Activated CD4-positive, alpha-beta T cell treated with anti-CD3 and anti-CD28 coated beads, Interleukin-2, amount 10 ng/mL, durations not matched to agents 24 days and 14 days (primary cell): Measurements from ENCODE around the gene RFFL. TPM values are rescaled to one million over a fixed set of nuclear protein-coding genes. Genes with fewer than 3 reads are reported as not detected.
A peak's percentile ranks its signal among the peaks of the same experiment; 100 is the strongest.
"Not testable (repeated sequence)": the region's sequence is repeated elsewhere in the genome, so short reads cannot be mapped to it uniquely, and the experiment has no call there.

Experiments
- DNase-seq: peaks from one replicate; pipeline ENCODE4 v3.0.0; 2022
- H3K27ac Mint-ChIP-seq: one replicate; pipeline ENCODE4 v1.8.0; 2022; ENCODE audit warnings: mild to moderate bottlenecking, mixed read lengths
- H3K27me3 Mint-ChIP-seq: one replicate; pipeline ENCODE4 v1.8.0; 2022; ENCODE audit warnings: mixed read lengths
- H3K36me3 Mint-ChIP-seq: one replicate; pipeline ENCODE4 v1.8.0; 2022; ENCODE audit warnings: low read depth, mild to moderate bottlenecking, mixed read lengths
- H3K4me1 Mint-ChIP-seq: one replicate; pipeline ENCODE4 v1.8.0; 2021; ENCODE audit warnings: mixed read lengths
- H3K4me3 Mint-ChIP-seq: one replicate; pipeline ENCODE4 v1.8.0; 2022; ENCODE audit warnings: mild to moderate bottlenecking, moderate library complexity, mixed read lengths
- H3K9me3 Mint-ChIP-seq: one replicate; pipeline ENCODE4 v1.8.0; 2021; ENCODE audit warnings: mixed read lengths
- intact Hi-C: fragments of 100-400 bp; cut with micrococcal nuclease; formaldehyde crosslinking; loops from one replicate; pipeline ENCODE4 v1.15.1; 2023
- total RNA-seq: library from RNA; stranded (reverse); gene quantifications from 2 replicates; pipeline ENCODE4 v1.2.3, GENCODE V29; 2022

Gene RFFL
- total RNA-seq, 1 donor from 2014 or later = 23.5 TPM

GRCh38 chr17:35000965-35001364 lies 62.5 kb downstream of the RFFL start:
- H3K27me3 Mint-ChIP-seq, intact Hi-C loops, H3K27ac Mint-ChIP-seq, H3K4me3 Mint-ChIP-seq, H3K4me1 Mint-ChIP-seq, DNase-seq, H3K9me3 Mint-ChIP-seq: not testable (repeated sequence)
- peaks cover 56% of the 10 kb centered on the region for H3K36me3 Mint-ChIP-seq

- Mint-ChIP-seq H3K36me3 (peaks cover 62% of the 10 kb centered on the region), H3K27ac (no peak overlapping the region), H3K27me3 (no peaks in the 10 kb centered on the region), H3K9me3 (no peaks in the 10 kb centered on the region), H3K4me3 (no peak overlapping the region), H3K4me1 (peaks cover 4% of the 10 kb centered on the region)
- intact Hi-C loops = loop anchor here (2.0 kb wide), 1 partner anchor 63 kb away; the partner anchor contains the start of gene RFFL
- no peak for DNase-seq
Observed at GRCh38 chr17:34999456-34999855, 64.1 kb downstream of the RFFL start.

GRCh38 chr17:34998205-34998604 lies 65.3 kb downstream of the RFFL start:
- Mint-ChIP-seq H3K9me3 (no peaks in the 10 kb centered on the region), H3K27ac (peak overlapping the region; percentile 58), H3K27me3 (no peaks in the 10 kb centered on the region), H3K4me1 (peaks cover 4% of the 10 kb centered on the region), H3K36me3 (peaks cover 63% of the 10 kb centered on the region), H3K4me3 (no peak overlapping the region)
- DNase-seq = peak; percentile 95
- intact Hi-C loops = loop anchor here (1.0 to 2.0 kb wide), 3 partner anchors 65 to 121 kb away; partner anchors contain the start of genes RAD51D and RFFL

GRCh38 chr17:34997355-34997862 lies 66.1 kb downstream of the RFFL start:
- peaks cover 62% of the 10 kb centered on the region for H3K36me3 Mint-ChIP-seq
- intact Hi-C loops = no loop called here
- no peaks in the 10 kb centered on the region for H3K9me3 Mint-ChIP-seq
- no peaks in the 10 kb centered on the region for H3K27me3 Mint-ChIP-seq
- no peak for DNase-seq
- H3K27ac Mint-ChIP-seq = no peak overlapping the region
- H3K4me1 Mint-ChIP-seq = peaks cover 7% of the 10 kb centered on the region
- H3K4me3 Mint-ChIP-seq = no peak overlapping the region

GRCh38 chr17:34996422-34997285 lies 66.9 kb downstream of the RFFL start:
- no peaks in the 10 kb centered on the region for H3K9me3 Mint-ChIP-seq
- H3K27me3 Mint-ChIP-seq = no peaks in the 10 kb centered on the region
- no peak overlapping the region for H3K4me3 Mint-ChIP-seq
- intact Hi-C loops = no loop called here
- peaks cover 7% of the 10 kb centered on the region for H3K4me1 Mint-ChIP-seq
- peaks cover 64% of the 10 kb centered on the region for H3K36me3 Mint-ChIP-seq
- no peak overlapping the region for H3K27ac Mint-ChIP-seq
- no peak for DNase-seq

GRCh38 chr17:34993031-34993430 lies 70.5 kb downstream of the RFFL start:
- Mint-ChIP-seq H3K27ac (no peak overlapping the region), H3K36me3 (peaks cover 70% of the 10 kb centered on the region)

GRCh38 chr17:34991606-34992005 lies 71.9 kb downstream of the RFFL start:
- DNase-seq = no peak
- intact Hi-C loops = no loop called here
- peaks cover 70% of the 10 kb centered on the region for H3K36me3 Mint-ChIP-seq
- H3K4me3 Mint-ChIP-seq = no peak overlapping the region
- H3K27me3 Mint-ChIP-seq = no peaks in the 10 kb centered on the region
- H3K9me3 Mint-ChIP-seq = no peaks in the 10 kb centered on the region
- peaks cover 9% of the 10 kb centered on the region for H3K4me1 Mint-ChIP-seq
- H3K27ac Mint-ChIP-seq = no peak overlapping the region

More at GRCh38 chr17:34993031-34993430, 70.5 kb downstream of the RFFL start:
- intact Hi-C loops = no loop called here
- Mint-ChIP-seq H3K9me3 (no peaks in the 10 kb centered on the region), H3K27me3 (no peaks in the 10 kb centered on the region), H3K4me3 (no peak overlapping the region), H3K4me1 (peaks cover 8% of the 10 kb centered on the region)
- no peak for DNase-seq

- intact Hi-C loops = no loop called here
- peaks cover 72% of the 10 kb centered on the region for H3K36me3 Mint-ChIP-seq
Observed at GRCh38 chr17:34990921-34991365, 72.6 kb downstream of the RFFL start.

GRCh38 chr17:34989473-34989872 lies 74.0 kb downstream of the RFFL start:
- no peak overlapping the region for H3K27ac Mint-ChIP-seq
- H3K9me3 Mint-ChIP-seq = no peaks in the 10 kb centered on the region
- H3K27me3 Mint-ChIP-seq = no peaks in the 10 kb centered on the region
- intact Hi-C loops = no loop called here
- H3K4me3 Mint-ChIP-seq = no peak overlapping the region
- H3K4me1 Mint-ChIP-seq = peaks cover 15% of the 10 kb centered on the region
- H3K36me3 Mint-ChIP-seq = peaks cover 70% of the 10 kb centered on the region
- no peak for DNase-seq

More at GRCh38 chr17:34990921-34991365, 72.6 kb downstream of the RFFL start:
- Mint-ChIP-seq H3K4me1 (peaks cover 9% of the 10 kb centered on the region), H3K9me3 (no peaks in the 10 kb centered on the region), H3K27me3 (no peaks in the 10 kb centered on the region), H3K27ac (no peak overlapping the region), H3K4me3 (no peak overlapping the region)
- DNase-seq = no peak

- DNase-seq = no peak
- no peak overlapping the region for H3K27ac Mint-ChIP-seq
- H3K36me3 Mint-ChIP-seq = peaks cover 72% of the 10 kb centered on the region
- no peaks in the 10 kb centered on the region for H3K27me3 Mint-ChIP-seq
- intact Hi-C loops = no loop called here
- H3K9me3 Mint-ChIP-seq = no peaks in the 10 kb centered on the region
- H3K4me3 Mint-ChIP-seq = no peak overlapping the region
- peaks cover 22% of the 10 kb centered on the region for H3K4me1 Mint-ChIP-seq
Observed at GRCh38 chr17:34988644-34989043, 74.9 kb downstream of the RFFL start.

GRCh38 chr17:34987232-34987631 lies 76.3 kb downstream of the RFFL start:
- Mint-ChIP-seq H3K9me3 (no peaks in the 10 kb centered on the region), H3K4me3 (no peak overlapping the region), H3K4me1 (peaks cover 31% of the 10 kb centered on the region), H3K36me3 (peaks cover 70% of the 10 kb centered on the region), H3K27ac (no peak overlapping the region), H3K27me3 (no peaks in the 10 kb centered on the region)
- DNase-seq = no peak
- intact Hi-C loops = no loop called here

GRCh38 chr17:34981538-34982241 lies 81.8 kb downstream of the RFFL start:
- Mint-ChIP-seq H3K27ac (peak overlapping the region; percentile 96), H3K27me3 (no peaks in the 10 kb centered on the region), H3K9me3 (no peaks in the 10 kb centered on the region), H3K36me3 (peaks cover 39% of the 10 kb centered on the region), H3K4me3 (peak overlapping the region; percentile 96), H3K4me1 (peaks cover 47% of the 10 kb centered on the region)
- no peak for DNase-seq
- intact Hi-C loops = loop anchor here (1.0 to 5.0 kb wide), 3 partner anchors 108 to 261 kb away; partner anchors contain the start of genes RAD51D and SLFN5

- peak overlapping the region; percentile 96 for H3K27ac Mint-ChIP-seq
- peak overlapping the region; percentile 96 for H3K4me3 Mint-ChIP-seq
- DNase-seq = peak; percentile 95
- intact Hi-C loops = loop anchor here (1.0 to 5.0 kb wide), 4 partner anchors 20 to 261 kb away; partner anchors contain the start of genes CCT6B, RAD51D, SLFN5 and ZNF830
- no peaks in the 10 kb centered on the region for H3K27me3 Mint-ChIP-seq
- no peaks in the 10 kb centered on the region for H3K9me3 Mint-ChIP-seq
- H3K36me3 Mint-ChIP-seq = peaks cover 32% of the 10 kb centered on the region
- peaks cover 47% of the 10 kb centered on the region for H3K4me1 Mint-ChIP-seq
Observed at GRCh38 chr17:34980681-34981537, 82.6 kb downstream of the RFFL start.
